GM11168 (cell line): ENCODE data around the gene DSE.

Experiments used
- in situ Hi-C: fragments of 300-500 bp; cut with MboI; formaldehyde crosslinking; loops from one replicate; pipeline ENCODE4 v1.12.0; 2022; ENCODE audit warnings: low sequenced_read_pairs; ENCODE audit not compliant: unreplicated experiment

The DSE gene

DNA sequence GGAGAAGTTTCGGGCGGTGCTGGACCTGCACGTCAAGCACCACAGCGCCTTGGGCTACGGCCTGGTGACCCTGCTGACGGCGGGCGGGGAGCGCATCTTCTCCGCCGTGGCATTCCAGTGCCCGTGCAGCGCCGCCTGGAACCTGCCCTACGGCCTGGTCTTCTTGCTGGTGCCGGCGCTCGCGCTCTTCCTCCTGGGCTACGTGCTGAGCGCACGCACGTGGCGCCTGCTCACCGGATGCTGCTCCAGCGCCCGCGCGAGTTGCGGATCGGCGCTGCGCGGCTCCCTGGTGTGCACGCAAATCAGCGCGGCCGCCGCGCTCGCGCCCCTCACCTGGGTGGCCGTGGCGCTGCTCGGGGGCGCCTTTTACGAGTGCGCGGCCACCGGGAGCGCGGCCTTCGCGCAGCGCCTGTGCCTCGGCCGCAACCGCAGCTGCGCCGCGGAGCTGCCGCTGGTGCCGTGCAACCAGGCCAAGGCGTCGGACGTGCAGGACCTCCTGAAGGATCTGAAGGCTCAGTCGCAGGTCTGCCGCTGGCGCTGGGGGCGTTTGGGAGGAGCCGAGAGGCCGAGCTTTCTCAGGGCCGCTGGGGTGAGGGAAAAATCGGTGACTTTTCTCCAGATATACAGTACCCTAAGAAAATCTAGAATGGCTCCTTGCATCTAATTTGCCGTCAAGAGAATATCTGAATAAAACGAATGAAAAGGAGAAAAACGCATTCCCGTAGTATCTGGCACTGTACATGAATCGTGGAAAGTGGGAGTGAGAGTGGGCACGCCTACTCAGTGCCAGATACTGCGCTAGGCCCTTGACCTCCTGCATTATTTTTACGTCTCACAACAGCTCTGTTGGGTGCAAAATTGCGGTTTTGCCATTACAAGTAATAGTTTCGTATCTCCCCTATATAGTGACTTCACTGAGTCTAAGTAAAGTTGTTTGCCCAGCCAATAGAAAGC lies 91.5 kb downstream of the DSE start:
- in situ Hi-C loops: no loop called here

DNA sequence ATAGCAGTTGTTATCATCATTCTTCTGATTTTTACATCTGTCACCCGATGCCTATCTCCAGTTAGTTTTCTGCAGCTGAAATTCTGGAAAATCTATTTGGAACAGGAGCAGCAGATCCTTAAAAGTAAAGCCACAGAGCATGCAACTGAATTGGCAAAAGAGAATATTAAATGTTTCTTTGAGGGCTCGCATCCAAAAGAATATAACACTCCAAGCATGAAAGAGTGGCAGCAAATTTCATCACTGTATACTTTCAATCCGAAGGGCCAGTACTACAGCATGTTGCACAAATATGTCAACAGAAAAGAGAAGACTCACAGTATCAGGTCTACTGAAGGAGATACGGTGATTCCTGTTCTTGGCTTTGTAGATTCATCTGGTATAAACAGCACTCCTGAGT lies 92.6 kb downstream of the DSE start:
- in situ Hi-C loops: no loop called here

DNA sequence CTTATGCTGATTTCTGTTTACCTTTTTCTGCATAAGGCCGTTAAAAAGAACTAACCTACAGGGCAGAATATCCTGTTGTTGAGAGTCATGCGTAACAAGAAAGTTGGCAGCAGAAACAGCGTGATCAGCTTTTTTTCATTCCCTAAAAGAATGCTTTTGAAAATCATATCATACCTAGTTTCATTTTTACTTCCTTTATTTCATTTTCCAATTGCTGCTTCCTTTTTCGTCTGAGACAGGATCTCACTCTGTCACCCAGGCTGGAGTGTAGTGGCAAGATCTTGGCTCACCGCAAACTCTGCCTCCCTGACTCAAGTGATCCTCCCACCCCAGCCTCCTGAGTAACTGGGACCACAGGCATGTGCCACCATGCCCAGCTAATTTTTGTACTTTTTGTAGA lies 94.5 kb downstream of the DSE start:
- in situ Hi-C loops: no loop called here

DNA sequence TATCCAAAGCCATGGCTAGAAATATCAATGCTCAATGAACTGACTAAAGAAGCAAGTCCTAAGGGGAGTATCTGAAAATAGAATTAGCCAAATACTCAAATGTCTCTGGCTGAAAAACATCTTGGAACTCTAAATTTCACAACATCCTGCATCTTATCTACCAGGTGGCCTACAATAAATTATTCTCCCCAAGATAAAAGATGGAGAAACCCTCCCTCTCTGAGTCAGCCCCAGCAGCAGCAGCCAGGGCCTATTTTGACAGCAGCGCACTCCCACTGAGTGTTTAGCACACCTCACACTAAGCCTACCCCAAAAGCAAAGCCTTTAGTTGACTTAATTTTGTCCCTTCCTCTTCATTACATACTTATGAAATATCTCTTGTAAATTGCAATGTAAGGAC lies 96.3 kb downstream of the DSE start:
- in situ Hi-C loops: no loop called here

DNA sequence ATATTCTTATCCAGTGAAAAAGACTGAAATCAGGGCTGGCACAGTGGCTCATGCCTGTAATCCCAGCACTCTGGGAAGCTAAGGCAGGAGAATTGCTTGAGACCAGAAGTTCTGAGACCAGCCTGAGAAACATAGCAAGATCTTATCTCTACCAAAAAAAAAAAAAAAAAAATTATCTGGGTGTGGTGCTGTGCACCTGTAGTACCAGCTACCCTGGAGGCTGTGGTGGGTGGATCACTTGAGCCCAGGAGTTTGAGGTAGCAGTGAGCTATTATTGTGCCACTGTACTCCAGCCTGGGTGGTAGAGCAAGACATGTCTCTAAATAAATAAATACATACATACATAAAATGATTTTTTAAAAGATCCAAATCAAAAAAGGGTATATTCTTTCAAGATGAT lies 96.8 kb downstream of the DSE start:
- in situ Hi-C loops: no loop called here

DNA sequence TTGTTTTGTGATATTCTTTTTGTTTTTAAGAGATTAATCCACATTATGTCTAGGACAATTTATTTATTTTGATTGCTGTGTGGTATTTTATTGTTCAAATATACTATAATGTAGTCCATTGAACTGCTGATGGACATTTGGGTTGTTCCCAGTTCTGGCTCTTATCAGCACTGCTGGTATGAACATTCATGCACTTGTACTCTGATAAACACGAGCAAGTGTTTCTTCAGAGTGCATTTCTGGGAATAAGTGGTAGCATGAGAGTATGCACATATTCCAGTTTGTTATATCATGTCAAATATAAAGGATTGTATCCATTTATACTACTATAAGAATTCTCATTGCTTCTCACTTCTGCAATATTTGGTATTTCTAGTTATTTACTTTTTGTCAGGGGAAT lies 97.5 kb downstream of the DSE start:
- in situ Hi-C loops: no loop called here

DNA sequence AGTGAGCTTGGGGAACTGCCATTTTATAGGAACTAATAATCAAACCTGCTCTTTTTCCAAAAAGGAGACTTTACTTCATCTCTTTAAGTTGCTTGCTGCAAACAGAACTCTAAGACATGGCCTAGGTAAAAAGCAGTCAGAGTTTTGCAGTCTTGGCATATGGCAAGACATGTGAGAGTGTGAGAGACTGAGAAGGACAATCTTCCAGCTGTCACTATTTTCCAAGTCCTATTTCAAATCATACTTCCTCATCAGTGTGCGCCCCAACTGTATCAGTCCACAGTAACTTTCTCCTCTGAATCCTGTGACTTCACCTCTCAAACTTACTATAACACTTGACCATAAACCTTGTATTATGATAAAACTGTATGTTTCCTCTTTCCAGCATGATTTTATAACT lies 100.8 kb downstream of the DSE start:
- in situ Hi-C loops: no loop called here

DNA sequence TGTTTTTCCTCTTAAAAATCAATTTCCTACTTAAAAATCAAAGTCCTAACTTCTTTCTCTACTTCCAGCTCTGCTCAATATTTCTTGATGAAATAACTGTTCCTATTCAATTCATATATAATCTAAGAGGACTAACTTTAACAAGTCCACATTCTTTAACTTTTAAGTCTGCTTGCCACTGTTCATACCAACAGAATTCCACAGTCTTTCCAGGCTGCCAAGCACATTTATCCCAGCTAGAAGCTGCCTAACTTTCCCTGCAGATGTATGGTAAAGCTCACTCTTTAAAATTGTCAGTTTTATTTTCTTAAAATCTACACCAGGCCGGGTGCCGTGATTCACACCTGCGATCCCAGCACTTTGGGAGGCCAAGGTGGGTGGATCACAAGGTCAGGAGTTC lies 102.0 kb downstream of the DSE start:
- in situ Hi-C loops: no loop called here

DNA sequence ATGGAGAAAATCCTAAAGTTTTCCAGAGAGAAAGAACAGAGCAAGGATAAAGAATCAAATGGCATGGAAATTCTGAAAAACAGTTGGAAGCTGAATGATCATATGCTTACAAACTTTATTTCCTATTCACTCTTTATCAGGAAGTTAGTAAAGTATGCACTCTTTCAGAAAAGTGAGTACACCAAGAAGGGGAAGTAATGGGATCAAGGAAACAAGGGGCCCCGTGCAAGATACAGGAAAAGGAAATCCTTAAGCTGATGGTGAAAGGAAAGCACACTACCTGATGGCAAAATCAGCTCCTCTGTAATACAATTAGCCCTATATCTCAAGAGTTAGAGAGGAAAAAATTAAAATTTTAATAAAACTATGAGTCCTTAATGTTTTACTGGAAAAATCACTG lies 104.4 kb downstream of the DSE start:
- in situ Hi-C loops: no loop called here

DNA sequence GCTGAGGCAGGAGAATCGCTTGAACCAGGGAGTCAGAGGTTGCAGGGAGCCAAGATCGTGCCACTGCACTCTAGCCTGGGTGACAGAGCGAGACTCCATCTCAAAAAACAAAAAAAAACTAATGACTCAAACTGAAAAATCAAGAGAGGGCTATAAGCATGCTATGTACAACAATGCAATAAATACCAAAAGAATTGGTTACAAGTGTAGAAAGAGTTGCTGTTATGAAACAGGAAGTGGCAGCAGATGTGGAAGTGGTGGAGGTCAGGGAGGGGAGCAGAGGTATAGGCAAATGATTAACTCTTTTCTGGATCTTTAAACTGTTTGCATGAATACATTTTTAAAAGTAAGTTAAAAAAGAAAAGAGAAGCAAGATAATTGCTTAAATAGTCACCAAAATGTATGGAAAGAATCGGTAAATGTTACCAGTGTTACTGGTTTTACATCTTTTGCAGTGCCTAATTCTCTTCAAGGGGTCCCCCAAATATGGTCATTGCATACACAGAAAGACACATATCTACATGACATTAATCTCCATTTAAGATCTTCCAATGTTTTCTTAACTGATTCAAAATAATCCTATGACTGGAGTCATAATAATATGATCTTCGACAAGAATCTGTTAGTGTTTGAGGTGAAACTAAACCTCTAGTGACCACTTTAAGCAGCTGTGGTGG lies 105.4 kb downstream of the DSE start:
- in situ Hi-C loops: no loop called here

DNA sequence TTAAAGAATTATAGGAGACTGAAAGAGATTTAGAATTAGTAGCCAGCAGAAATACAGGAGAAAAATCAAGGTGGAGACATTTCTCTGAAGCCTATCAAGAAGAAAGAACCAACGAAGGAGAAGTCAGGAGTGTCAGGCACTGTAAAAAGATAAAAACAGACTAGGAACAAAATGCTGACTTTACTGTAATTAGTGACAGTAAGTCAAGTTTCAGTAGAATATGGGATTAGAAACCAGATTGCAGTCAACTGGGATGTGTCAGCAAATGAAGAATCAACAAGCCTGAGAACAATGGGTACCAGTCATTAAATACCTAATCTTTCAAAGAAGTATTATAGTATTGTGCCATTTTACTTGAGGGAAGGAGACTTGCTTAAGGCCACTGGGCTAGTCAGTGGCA lies 112.0 kb downstream of the DSE start:
- in situ Hi-C loops: no loop called here

DNA sequence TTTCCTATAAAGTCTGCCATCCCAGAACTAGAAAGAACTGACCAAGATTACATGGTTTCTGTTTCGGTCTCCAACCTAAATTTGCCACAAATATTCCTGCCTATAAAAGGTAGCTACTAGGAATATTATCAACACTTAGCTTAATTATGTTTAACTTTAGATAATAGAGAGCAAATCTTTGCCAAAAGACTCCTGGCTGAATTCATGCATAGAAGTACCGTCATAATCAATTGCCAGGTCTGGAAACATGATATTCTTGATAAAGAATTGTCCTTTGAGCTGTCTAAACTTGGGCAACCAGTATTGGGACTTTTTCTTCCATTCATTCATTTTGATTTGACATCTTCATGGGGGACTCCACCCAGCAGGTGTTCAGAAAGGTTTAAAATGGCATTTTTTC lies 112.9 kb downstream of the DSE start:
- in situ Hi-C loops: no loop called here

DNA sequence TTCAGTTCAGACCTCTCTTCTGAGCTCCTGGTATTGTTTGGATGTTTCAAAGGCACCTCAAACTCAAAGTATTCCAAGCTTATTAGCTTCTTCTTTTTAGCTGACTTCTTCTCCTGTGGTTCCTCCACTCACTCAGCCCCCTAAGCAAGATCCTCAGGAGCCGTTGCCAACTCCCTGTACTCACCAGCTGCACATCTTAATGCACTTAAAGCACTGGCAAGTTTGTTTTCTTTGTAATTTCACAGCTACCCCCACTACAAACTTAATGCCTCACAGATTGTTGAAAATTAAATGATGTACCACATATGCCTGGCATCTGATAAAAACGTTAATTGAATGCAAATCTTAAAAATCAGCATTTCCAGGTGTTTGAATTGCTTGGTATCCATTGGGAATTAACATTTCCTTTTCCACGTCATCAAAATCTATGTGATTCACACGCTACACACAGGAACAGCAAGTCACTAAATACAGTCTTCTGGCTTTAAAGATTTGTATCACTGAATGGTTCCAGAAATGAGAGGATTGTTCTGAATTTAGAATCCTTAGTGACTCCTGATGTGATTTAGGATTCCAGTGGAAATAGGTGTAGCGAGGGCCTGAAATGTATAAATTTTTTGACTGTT lies 114.9 kb downstream of the DSE start:
- in situ Hi-C loops: no loop called here

DNA sequence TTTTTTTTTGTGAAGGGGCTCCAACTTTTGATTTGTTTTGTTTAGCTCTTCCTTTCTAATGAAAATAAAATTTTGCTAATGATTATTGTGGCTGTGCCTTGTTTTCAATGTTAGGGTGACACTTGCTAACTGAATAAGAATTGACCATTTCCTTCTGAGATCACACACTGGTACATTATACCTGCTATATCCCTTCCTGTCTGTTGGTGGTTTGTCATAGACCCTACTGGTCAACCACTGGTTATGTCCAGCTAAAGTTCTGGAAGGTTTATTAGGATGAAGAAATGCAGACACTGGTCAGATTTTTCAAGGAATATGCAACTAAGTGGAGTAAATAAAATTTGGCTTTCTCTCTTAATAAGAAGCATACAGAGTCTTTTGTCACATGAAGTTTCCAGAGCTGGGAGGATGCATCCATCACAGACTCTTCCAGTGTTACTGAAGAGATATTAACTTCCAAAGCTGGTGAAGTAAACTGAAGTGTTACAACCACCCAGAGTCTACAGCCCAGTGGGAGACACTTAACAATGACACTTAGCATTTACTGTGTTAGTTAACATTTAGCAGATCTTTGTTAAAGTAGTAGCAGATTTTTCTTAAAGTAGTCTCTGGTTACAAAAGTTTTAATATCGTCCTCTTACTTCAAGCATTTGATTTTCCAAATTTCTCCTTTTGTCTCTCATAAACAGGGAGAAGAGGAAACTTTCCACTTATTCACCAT lies 121.0 kb downstream of the DSE start:
- in situ Hi-C loops: no loop called here

DNA sequence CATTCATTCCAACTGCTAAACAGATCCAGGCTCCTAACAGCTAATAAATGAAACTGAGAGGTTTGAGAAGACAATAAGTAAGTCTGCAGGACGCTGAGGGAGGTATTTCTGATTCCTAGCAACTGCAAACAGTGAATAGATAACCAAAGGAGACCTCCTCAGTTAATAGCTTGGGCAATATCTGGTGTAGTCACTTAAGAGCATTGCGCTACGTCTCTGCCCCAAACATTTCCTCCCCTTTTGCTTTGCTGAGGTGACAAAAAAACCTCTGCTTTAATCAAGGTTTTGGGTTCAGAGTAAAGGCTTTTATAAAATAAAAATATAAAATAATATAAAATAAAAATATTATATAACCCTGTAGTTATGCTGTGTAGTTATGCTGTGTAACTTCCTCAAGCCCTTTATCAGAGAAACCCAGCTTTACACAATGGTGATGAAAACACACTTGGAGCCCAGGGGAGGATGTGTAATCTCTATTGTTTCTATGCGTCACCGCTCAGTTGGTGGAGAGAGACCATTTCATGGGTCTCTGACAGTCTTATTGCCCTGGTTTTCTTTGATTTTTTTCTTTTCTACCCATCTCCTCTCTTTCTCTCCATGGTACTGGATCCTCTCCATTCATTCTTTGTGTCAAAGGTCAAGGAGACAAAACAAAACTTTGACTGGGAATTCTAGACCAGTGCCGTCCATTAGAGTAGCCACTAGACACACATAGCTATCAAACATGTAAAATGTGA lies 121.8 kb downstream of the DSE start:
- in situ Hi-C loops: no loop called here
